ENCODE results near the gene DUSP6.

DUSP6 gene

GRCh38 chr12:89352492-89353187, at the start of gene DUSP6:
Gene DUSP6 (minus strand): TSS chr12:89352501. CDS start chr12:89352039, 462 bp downstream.
- in situ Hi-C loops (cut with MboI; ENCODE audit: low sequenced_read_pairs): no loop called here

- in situ Hi-C loops (cut with MboI; ENCODE audit: low sequenced_read_pairs): no loop called here
Measured at GRCh38 chr12:89401433-89402058, 49.2 kb upstream of the DUSP6 start.

GRCh38 chr12:89400415-89400814, 48.1 kb upstream of the DUSP6 start:
- in situ Hi-C loops (cut with MboI; ENCODE audit: low sequenced_read_pairs): no loop called here

- in situ Hi-C loops (cut with MboI; ENCODE audit: low sequenced_read_pairs): no loop called here
Measured at GRCh38 chr12:89395712-89396111, 43.4 kb upstream of the DUSP6 start.

GRCh38 chr12:89393551-89394121, 41.3 kb upstream of the DUSP6 start:
- in situ Hi-C loops (cut with MboI; ENCODE audit: low sequenced_read_pairs): no loop called here

GRCh38 chr12:89392391-89392790, 40.1 kb upstream of the DUSP6 start:
- in situ Hi-C loops (cut with MboI; ENCODE audit: low sequenced_read_pairs): no loop called here

- in situ Hi-C loops (cut with MboI; ENCODE audit: low sequenced_read_pairs): no loop called here
Measured at GRCh38 chr12:89391726-89392336, 39.5 kb upstream of the DUSP6 start.

GRCh38 chr12:89390802-89391673, 38.7 kb upstream of the DUSP6 start:
- in situ Hi-C loops (cut with MboI; ENCODE audit: low sequenced_read_pairs): no loop called here

- in situ Hi-C loops (cut with MboI; ENCODE audit: low sequenced_read_pairs): no loop called here
Measured at GRCh38 chr12:89389755-89390661, 37.7 kb upstream of the DUSP6 start.

GRCh38 chr12:89386138-89386537, 33.8 kb upstream of the DUSP6 start:
- in situ Hi-C loops (cut with MboI; ENCODE audit: low sequenced_read_pairs): no loop called here

- in situ Hi-C loops (cut with MboI; ENCODE audit: low sequenced_read_pairs): no loop called here
Measured at GRCh38 chr12:89384807-89385206, 32.5 kb upstream of the DUSP6 start.

GRCh38 chr12:89384050-89384758, 31.9 kb upstream of the DUSP6 start:
- in situ Hi-C loops (cut with MboI; ENCODE audit: low sequenced_read_pairs): no loop called here

- in situ Hi-C loops (cut with MboI; ENCODE audit: low sequenced_read_pairs): no loop called here
Measured at GRCh38 chr12:89383235-89384049, 31.1 kb upstream of the DUSP6 start.

- in situ Hi-C loops (cut with MboI; ENCODE audit: low sequenced_read_pairs): no loop called here
Measured at GRCh38 chr12:89382328-89382727, 30.0 kb upstream of the DUSP6 start.

GRCh38 chr12:89379839-89380467, 27.7 kb upstream of the DUSP6 start:
- in situ Hi-C loops (cut with MboI; ENCODE audit: low sequenced_read_pairs): no loop called here

GRCh38 chr12:89379148-89379838, 27.0 kb upstream of the DUSP6 start:
- in situ Hi-C loops (cut with MboI; ENCODE audit: low sequenced_read_pairs): no loop called here

GRCh38 chr12:89376844-89377243, 24.5 kb upstream of the DUSP6 start:
- in situ Hi-C loops (cut with MboI; ENCODE audit: low sequenced_read_pairs): no loop called here

- in situ Hi-C loops (cut with MboI; ENCODE audit: low sequenced_read_pairs): no loop called here
Measured at GRCh38 chr12:89376202-89376529, 23.9 kb upstream of the DUSP6 start.
